GM18870 (cell line): ENCODE results near the gene CD14.
"Not testable (repeated sequence)": the region's sequence is repeated elsewhere in the genome, so short reads cannot be mapped to it uniquely, and the experiment has no call there.

Source experiments
- ATAC-seq: cut with Tn5 transposase; IDR thresholded peaks from one replicate; pipeline ENCODE4 v1.9.1; 2021; ENCODE audit warnings: moderate library complexity; ENCODE audit not compliant: unreplicated experiment

CD14 gene

GRCh38 chr5:140635291-140636257 is 2.6 kb upstream of the CD14 start:
- ATAC-seq, result no peak

GRCh38 chr5:140634103-140634502 is 1.1 kb upstream of the CD14 start:
- ATAC-seq, result no peak

GRCh38 chr5:140633501-140633900 is 526 bp upstream of the CD14 start:
- no peak for ATAC-seq

- peak; percentile 42 for ATAC-seq
These were observed 482 bp downstream of the CD14 start for GRCh38 chr5:140632366-140633020.

GRCh38 chr5:140631831-140632365 is 1.1 kb downstream of the CD14 start:
- peak; percentile 29 for ATAC-seq

- ATAC-seq, result no peak
These were observed 1.9 kb downstream of the CD14 start for GRCh38 chr5:140631036-140631417.

GRCh38 chr5:140630292-140631035 is 2.5 kb downstream of the CD14 start:
- no peak for ATAC-seq

GRCh38 chr5:140628711-140629110 is 4.3 kb downstream of the CD14 start:
- ATAC-seq, result no peak

GRCh38 chr5:140627972-140628371 is 5.0 kb downstream of the CD14 start:
- ATAC-seq, result no peak

- ATAC-seq, result not testable (repeated sequence)
These were observed 8.1 kb downstream of the CD14 start for GRCh38 chr5:140624886-140625285.

GRCh38 chr5:140623061-140623460 is 9.9 kb downstream of the CD14 start:
- ATAC-seq, result not testable (repeated sequence)

GRCh38 chr5:140622301-140622700 is 10.7 kb downstream of the CD14 start:
- no peak for ATAC-seq

- ATAC-seq, result no peak
These were observed 21.9 kb downstream of the CD14 start for GRCh38 chr5:140611020-140611521.

GRCh38 chr5:140609126-140609525 is 23.8 kb downstream of the CD14 start:
- no peak for ATAC-seq

- ATAC-seq, result no peak
These were observed 24.3 kb downstream of the CD14 start for GRCh38 chr5:140608722-140609121.

- ATAC-seq, result no peak
These were observed 25.9 kb downstream of the CD14 start for GRCh38 chr5:140607031-140607430.

GRCh38 chr5:140605879-140606278 is 27.1 kb downstream of the CD14 start:
- ATAC-seq, result no peak

- ATAC-seq, result no peak
These were observed 29.2 kb downstream of the CD14 start for GRCh38 chr5:140603734-140604133.

- ATAC-seq, result not testable (repeated sequence)
These were observed 29.6 kb downstream of the CD14 start for GRCh38 chr5:140603446-140603698.

GRCh38 chr5:140602147-140602546 is 30.8 kb downstream of the CD14 start:
- ATAC-seq, result no peak

- no peak for ATAC-seq
These were observed 32.9 kb downstream of the CD14 start for GRCh38 chr5:140600096-140600495.
